NCI-H345 treated with DMSO at 0.1 percent for 48 hours (cell line): ENCODE measurements around the gene CCL2.
A peak's percentile ranks its signal among the peaks of the same experiment; 100 is the strongest.

Experiments used
- DNase-seq: peaks from one replicate; lab custom pipeline; 2025; ENCODE audit not compliant: unreplicated experiment; lab: John Stamatoyannopoulos, UW

The CCL2 gene

GRCh38 chr17:34261568-34262337 lies 6.7 kb downstream of the CCL2 start:
- no peak for DNase-seq

DNA sequence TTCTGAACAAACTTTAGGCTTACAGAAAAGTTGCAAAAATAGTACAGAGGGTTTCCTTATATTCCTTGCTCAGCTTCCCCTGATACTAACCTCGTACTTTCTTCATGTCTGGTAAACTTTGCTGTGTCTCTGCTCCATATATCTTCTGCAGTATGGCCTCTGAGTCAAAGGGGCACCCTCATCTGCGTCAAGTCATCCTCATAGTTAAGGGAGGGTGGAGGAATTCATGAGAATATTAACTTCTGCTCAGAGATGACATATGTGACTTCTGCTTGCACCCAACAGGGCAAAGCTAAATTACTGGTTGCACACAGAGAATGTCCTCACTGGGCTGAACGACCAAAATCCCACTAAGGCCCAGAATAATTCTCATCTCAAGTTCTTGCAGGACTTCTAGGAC lies 10.6 kb downstream of the CCL2 start:
- no peak for DNase-seq

GRCh38 chr17:34269969-34270368 lies 14.9 kb downstream of the CCL2 start, which contains the start of gene CCL7:
TSS of gene CCL7 (plus strand) at chr17:34270221. CDS start at chr17:34270291, 70 bp downstream.
- no peak for DNase-seq

DNA sequence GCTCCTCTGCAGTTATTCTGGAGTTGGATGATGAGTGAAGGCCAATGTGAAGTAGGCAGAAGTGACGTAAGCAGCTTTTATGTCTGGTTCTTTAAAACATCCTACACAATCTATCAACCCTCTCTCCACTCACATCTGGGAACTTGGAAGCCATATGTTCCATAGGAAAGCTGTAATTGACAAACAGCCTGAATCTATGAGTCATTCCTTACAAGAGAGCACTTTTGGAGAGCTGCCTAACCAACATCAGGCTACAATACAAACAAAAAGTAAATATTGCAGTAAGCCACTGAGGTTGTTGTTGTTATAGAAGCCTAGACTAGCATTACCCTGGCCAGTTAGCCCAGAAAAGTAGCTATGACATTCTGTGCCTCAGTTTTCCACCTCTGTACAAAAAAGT lies 20.8 kb downstream of the CCL2 start:
- peak; percentile 40 for DNase-seq

GRCh38 chr17:34276826-34277225 lies 21.7 kb downstream of the CCL2 start:
- no peak for DNase-seq

- DNase-seq = no peak
Observed at GRCh38 chr17:34283571-34283970, 28.5 kb downstream of the CCL2 start.

DNA sequence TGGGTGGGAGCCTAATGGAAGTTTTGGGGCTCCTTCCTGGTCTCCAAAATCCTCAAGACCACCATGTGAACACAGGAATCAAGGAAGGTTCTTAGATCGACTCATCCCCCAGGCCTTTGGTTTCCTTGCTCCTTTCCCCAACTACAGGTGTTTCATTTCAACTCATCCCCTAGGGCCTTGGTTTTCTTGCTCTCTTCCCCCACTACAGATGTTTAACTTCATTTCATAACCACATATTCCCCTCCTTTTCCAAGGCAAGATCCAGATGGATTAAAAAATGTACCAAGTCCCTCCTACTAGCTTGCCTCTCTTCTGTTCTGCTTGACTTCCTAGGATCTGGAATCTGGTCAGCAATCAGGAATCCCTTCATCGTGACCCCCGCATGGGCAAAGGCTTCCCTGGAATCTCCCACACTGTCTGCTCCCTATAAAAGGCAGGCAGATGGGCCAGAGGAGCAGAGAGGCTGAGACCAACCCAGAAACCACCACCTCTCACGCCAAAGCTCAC lies 30.3 kb downstream of the CCL2 start, which contains the start of gene CCL11:
Gene CCL11, plus strand, starts transcription at position 457 of the 507 bp plus-strand sequence. CDS start 67 bp downstream, outside the sequence.
- no peak for DNase-seq

DNA sequence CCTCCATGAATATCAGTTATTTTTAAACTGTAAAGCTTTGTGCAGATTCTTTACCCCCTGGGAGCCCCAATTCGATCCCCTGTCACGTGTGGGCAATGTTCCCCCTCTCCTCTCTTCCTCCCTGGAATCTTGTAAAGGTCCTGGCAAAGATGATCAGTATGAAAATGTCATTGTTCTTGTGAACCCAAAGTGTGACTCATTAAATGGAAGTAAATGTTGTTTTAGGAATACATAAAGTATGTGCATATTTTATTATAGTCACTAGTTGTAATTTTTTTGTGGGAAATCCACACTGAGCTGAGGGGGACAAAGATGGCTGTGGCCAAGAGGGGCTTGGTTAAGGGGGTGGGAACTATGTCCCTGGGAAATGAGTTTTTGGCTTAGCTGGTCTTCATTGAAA lies 32.8 kb downstream of the CCL2 start:
- DNase-seq = no peak

GRCh38 chr17:34290586-34290985 lies 35.5 kb downstream of the CCL2 start:
- no peak for DNase-seq

DNA sequence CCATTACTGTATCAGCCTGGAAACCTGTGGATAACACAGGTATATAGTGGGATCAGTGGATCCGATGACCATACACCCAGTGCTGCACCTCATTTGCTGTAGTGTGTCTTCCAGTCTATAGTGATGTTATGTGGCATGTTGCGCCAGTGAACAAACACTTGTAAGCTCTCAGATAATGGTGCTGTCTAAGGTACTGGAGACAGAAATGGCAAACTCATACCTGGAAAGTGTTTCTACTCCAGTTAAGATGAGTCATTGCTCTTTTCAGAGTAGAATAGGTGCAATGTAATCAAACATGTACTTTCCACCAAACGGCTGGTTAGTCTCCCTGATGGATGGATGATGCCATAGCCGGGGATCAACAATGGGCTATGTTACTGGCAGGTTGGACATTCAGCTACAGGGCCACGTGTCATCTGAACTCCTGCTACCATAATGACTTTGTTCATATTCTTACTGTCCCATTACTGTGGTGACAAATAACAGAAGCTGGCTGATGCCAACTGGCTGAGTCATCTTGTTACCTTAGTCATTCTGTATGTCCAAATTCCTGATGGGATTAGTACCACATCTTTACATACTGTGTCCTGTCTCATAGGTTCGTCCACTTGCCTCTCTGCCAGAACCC lies 36.8 kb downstream of the CCL2 start:
- DNase-seq = no peak

DNA sequence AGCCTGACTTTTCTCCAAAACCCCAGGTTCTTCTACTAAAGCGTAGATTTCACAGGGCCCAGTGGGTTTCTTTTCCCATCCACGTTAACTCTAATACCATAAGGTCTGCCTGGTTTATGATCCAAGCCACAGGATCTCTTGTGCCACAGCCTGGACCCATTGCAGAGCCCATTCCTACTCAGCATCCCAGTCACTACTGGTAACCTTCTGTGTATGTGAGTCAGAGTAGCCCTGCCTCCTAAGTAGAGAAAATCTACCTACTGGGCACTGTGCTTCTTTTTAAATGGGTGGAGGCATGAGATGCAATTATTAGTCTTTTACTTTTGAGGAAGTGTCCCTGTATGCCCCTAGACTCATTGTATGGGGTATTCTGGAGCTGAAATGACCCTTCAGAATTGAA lies 43.9 kb downstream of the CCL2 start:
- DNase-seq = no peak

DNA sequence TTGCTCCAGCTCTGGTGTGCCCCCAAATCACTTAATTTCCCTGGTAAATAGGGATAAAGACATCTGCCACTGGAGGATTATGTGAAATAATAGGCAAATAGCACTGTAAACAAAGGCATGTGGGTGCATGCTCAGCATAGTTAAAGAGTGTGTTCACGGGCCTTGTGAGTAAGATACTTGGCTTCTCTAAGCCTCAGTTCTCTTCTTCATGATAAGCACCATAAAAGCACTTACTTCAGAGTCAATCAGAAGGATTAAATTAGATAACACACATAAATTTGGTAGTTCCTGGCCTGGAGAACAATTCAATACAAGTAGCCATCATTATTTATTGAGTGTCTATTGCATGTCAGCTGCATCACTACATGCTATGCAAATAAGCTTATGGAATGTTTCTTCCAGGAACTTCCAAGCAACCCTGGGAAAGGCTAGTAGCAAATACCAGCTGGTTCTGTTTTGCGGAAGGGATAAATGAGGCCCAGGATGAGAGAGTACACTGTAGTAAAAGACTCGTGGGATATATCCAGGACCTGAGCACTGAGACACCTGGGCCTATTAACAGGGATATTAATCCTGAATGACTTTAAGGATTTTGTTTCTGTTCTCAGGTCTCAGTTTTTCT lies 45.0 kb downstream of the CCL2 start:
- no peak for DNase-seq

- no peak for DNase-seq
Observed at GRCh38 chr17:34300652-34301370, 45.7 kb downstream of the CCL2 start.

DNA sequence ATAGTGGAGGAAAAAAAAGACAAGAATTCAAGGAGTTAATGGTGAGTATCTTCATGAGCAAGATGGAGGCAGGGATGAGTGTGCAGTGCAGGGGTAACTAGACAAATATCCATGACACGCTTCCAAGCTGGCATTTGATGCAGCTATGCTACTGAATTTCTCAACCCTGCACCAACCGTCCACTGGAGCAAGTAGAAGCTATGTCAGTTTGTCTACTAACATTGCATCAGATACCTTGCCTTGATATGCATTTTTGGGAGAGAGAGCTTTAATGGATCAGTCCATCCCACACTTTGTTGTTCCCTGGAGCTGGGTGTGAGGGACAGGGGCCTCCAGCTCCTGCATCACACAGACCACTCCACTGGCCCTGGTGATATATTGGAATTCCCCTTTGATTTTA lies 46.9 kb downstream of the CCL2 start:
- no peak for DNase-seq

DNA sequence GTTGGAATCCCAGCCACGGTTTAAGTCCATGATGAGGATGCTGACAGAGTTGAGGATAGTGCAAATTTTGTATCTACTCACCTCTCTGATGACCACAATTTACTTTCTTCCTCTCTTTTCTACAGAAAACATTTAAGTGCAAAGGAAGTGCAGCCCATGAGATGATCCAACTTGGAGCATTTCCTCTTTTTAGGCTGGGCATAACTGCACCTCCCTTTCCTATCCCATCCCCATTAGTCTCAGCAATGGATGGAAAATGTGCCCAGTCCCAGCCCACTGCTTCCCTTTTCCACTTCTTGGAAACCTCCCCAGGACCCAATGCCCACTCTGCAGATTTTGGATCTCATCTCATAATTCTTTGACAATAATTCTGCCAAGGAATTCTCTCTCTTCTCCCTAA lies 47.6 kb downstream of the CCL2 start:
- no peak for DNase-seq

GRCh38 chr17:34303606-34304005 lies 48.5 kb downstream of the CCL2 start:
- no peak for DNase-seq

GRCh38 chr17:34305061-34305460 lies 50.0 kb downstream of the CCL2 start:
- DNase-seq = no peak

GRCh38 chr17:34305606-34306005 lies 50.5 kb downstream of the CCL2 start:
- no peak for DNase-seq

- DNase-seq = no peak
Observed at GRCh38 chr17:34306466-34306865, 51.4 kb downstream of the CCL2 start.
